Measurements from ENCODE around the gene RAB8A.
A peak's percentile ranks its signal among the peaks of the same experiment; 100 is the strongest.
"Not testable (repeated sequence)": the region's sequence is repeated elsewhere in the genome, so short reads cannot be mapped to it uniquely, and the experiment has no call there.

RAB8A gene

DNA sequence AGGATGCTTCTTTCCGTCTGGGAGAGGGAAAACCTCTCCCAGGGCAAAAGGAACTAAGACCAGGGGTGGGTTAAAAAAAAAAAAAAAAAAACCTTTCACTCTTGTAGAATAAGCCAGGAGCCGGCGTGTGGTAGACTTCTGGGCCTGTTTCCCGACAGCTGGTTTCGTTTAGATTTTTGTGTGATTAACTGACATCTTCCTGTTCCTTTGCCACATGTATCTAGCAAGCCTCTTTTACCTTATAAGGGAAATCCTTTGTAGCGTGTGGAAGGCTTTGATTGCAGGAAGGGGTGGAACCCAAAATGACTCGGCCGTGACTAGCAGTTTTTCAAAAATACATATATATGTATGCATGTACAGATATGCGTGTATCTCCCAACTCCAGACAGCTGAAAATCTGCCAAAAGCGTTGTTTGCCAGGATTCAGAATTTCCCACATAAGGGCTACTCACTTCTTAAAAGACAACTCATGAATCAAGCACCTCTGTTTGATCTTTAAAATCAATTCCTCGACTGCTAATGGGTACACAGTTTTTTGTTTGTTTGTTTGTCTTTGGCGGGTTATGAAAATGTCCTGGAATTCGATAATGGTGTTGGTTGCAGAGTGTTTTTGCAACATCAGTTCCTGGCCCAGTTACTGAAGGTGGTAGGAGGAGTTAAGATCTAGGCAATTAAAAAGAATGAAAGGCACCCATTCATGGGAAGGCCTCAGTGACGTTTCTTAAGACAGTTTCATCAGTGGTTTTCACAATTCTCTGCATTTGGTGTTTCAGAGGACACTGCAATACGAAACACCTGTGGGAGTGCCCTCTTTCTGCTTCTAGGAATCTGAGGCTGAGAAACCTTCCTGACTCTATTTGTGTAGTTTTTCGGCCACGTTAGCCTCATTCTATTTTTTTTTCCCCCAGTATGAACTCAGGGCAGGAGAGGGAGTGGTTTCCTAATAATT, 32.7 kb upstream of the RAB8A start:
- DNase-seq: peak; percentile 98

- DNase-seq: peak; percentile 5
Measured at GRCh38 chr19:16084067-16084685, 27.5 kb upstream of the RAB8A start.

DNA sequence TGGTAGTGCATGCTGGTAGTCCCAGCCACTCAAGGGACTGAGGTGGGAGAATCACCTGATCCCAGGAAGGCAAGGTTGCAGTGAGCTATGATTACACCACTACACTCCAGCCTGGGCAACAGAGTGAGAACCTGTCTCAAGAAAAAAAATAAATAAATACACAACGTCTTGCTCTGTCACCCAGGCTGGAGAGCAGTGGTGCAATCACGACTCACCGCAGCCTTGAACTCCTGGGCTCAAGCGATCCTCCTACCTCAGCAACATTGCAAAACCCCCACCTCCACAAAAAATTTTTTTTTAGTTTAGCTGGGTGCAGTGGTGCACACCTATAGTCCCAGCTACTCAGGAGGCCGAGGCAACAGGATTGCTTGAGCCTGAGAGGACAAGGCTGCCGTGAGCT, 26.6 kb upstream of the RAB8A start:
- peak; percentile 17 for DNase-seq

DNA sequence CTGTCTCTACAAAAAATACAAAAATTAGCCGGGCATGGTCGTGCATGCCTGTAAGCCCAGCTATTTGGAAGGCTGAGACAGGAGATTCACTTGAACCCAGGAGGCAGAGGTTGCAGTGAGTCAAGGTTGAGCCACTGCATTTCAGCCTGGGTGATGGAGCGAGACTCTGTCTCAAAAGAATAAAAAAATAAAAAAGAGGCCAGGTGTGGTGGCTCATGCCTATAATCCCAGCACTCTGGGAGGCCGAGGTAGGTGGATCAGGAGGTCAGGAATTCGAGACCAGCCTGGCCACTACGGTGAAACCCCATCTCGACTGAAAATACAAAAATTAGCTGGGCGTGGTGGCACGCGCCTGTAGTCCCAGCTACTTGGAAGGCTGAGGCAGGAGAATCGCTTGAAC, 24.3 kb upstream of the RAB8A start:
- not testable (repeated sequence) for DNase-seq

GRCh38 chr19:16087940-16088339, 23.7 kb upstream of the RAB8A start:
- no peak for DNase-seq

DNA sequence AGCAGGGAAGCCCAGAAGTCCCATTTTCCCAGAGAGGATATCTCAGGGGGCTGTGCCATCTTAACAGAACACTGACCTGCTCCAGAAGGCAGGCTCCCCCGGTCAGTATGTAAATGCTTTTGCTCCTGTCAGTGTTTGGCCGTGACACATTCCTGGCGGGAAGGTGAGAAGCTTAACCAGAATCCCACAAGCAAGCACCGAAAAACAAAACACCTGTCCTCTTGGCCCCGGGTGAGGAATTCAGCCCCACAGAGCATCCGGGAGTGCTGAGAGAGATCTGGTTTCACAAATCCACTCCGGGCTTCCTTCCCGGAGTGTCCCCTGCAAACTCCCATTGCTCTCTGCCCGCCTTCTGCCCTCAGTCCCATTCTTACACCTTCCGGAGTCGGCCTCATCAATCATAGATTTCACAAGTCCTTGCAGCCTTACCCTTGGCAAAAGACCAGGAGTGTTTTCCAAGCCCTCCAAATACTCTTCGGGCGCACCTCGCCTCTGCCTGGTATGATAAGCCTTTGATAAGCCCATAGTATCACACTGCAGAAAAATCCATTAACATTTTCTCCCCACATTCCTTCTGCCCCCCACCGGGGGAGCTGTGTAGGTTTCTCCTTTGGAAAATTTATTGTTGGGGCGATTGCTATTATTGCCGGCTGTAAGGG, 23.2 kb upstream of the RAB8A start:
- no peak for DNase-seq

GRCh38 chr19:16089010-16089846, 22.5 kb upstream of the RAB8A start:
- peak; percentile 5 for DNase-seq

GRCh38 chr19:16091546-16092475, 19.9 kb upstream of the RAB8A start:
- peak; percentile 7 for DNase-seq

DNA sequence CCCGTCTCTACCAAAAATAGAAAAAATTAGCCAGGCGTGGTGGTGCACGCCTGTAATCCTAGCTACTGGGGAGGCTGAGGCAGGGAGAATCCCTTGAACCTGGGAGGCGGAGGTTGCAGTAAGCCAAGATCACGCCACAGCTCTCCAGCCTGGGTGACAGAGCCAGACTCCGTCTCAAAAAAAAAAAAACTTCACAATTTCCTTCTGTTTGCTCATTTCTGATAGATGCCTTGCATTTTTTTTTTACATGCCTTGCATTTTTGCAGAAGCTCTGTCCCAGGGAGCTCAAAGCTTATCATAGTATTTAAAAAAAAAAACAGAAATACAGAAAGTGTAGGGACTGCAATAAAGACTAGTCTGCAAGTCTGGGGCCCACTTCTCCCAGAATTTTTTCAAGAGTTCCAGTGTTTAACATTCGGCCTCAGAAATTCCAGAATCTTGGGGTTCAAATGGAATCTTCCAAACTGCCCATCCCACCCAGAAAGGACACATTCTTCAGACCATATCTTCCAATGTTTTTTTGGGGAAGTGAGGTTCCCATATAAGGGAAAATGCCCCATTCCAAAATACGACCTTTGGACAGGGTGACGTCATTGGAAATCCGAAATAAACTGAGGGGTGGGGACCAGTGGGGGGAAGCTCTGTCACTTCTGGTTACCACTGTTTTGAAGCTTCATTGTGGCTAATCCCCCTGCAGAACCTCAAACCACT, 17.2 kb upstream of the RAB8A start:
- DNase-seq: peak; percentile 7

GRCh38 chr19:16095071-16095571, 16.6 kb upstream of the RAB8A start:
- peak; percentile 0 for DNase-seq

- DNase-seq: no peak
Measured at GRCh38 chr19:16096280-16096855, 15.3 kb upstream of the RAB8A start.

- DNase-seq: no peak
Measured at GRCh38 chr19:16098416-16098768, 13.3 kb upstream of the RAB8A start.

DNA sequence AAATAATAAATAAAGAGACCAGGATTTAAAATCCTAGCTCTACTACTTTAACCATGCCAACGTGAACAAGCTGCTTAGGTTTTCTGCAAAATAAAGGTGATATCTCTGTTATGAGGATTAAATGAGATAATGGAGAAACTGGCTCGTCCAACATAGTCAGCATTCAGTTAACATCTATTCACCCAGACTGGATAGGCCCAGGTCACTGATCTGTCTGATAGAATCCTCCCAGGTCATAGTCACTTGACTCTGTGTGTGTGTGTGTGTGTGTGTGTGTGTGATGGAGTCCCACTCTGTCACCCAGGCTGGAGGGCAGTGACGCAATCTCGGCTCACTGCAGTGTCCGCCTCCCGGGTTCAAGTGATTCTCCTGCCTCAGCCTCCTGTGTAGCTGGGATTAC, 12.9 kb upstream of the RAB8A start:
- DNase-seq: no peak

DNA sequence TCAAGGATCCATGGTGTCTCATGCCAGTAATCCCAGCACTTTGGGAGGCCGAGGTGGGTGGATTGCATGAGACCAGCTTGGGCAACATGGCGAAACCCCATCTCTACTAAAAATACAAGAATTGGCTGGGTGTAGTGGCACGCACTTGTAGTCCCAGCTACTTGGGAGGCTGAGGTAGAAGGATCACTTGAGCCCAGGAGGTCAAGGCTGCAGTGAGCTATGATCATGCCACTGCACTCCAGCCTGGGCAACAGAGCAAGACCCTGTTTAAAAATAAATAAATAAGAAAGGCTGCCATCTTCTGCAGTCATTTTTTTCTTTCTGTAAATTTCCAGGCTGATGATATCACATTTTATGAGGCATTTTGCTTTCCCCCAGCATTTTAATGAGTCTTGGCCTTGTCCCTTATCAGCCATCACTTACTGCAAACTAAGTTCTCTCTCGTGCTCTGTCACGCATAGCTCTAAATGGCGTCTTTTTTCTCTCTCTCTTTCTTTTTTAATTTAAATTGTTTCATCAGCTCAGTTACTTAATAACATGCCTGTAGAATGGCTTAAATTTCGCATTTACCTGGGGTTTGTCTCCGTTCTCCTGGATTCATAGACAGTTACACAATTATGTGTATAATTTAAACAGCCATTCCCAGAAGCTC, 12.2 kb upstream of the RAB8A start:
- DNase-seq: not testable (repeated sequence)

GRCh38 chr19:16100524-16100923, 11.2 kb upstream of the RAB8A start:
- DNase-seq: peak; percentile 8

GRCh38 chr19:16104722-16105121, 7.0 kb upstream of the RAB8A start:
- no peak for DNase-seq

DNA sequence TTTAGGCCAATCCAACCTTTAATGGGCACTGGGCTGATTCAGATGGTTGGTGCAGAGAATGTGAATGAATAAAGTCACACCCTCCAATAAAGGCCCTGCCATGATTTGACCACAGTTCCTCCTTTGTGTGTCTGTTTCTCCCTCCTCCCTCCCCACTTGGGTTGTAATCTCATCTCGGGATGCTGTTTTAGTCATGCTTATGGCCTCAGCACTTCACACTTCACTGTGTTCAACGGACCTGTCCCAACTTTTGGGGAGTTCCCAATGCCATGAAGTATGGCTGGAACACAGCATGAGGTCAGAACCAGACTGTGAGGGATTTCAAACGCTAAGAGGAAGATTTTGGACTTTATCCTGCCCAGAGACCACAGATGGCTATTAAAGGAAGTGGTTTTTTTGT, 5.6 kb upstream of the RAB8A start:
- no peak for DNase-seq

- no peak for DNase-seq
Measured at GRCh38 chr19:16111909-16112752, 442 bp downstream of the RAB8A start.

GRCh38 chr19:16112778-16113177, 1.1 kb downstream of the RAB8A start:
- DNase-seq: no peak

Data from HCEC 1CT (cell line).